ENCODE data around the gene EIF4G3. TPM values are rescaled to one million over a fixed set of nuclear protein-coding genes. Genes with fewer than 3 reads are reported as not detected.

EIF4G3 gene
- total and polyA plus RNA-seq, 9 of the 15 experiments (the other 6 are each of a cell fraction or from before 2014, with no cell fraction given) = 6.7 to 40.5 (median 32.1) TPM

DNA sequence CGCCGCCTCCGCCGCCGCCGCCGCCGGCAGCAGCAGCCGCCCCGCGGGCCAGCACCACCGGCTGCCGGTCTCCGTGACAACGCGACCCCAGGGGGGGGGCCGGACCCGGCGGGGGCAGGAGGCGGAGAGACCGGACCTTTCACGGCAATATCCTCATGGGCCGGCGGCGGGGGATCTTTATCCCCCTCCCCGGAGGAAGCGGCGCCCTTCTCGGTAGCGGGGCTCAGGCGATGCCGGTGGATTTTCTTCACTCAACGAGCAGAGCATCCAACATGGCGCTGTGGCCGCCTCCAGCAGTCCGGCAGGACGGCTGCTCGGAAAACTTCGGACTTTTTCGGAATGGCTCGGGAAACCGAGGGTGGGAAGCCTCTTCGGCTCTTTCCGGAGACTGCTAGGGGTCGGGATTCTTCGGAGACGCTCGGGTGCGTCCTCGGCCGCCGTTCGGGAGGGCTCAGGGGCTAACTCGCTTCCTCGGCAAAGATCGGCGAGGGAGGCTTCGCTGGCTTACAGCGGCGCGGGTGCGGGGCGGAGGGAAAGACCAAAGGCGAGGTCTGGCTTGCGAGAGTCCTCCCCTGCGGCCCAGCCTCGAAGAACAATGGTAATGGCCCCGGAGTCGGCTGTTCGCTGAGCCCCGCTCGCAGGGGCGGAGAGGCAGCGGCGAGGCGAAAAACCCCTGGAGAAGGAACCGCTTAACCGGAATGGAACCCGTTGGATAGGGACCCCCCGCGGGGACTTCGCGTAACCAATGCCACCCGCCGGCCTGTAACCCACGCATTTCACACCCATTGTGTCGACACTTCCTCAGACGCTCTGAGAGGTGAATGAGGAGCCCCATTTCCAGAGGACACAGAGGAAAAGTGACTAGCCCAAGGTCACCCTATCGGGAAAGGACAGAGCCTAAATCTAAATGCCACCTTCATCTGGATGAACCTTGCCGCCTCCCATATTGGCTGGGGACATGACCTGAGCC is at the start of gene EIF4G3 (continued):
- TF ChIP-seq, protein P1, sequence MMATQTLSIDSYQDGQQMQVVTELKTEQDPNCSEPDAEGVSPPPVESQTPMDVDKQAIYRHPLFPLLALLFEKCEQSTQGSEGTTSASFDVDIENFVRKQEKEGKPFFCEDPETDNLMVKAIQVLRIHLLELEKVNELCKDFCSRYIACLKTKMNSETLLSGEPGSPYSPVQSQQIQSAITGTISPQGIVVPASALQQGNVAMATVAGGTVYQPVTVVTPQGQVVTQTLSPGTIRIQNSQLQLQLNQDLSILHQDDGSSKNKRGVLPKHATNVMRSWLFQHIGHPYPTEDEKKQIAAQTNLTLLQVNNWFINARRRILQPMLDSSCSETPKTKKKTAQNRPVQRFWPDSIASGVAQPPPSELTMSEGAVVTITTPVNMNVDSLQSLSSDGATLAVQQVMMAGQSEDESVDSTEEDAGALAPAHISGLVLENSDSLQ (IDR thresholded peaks at IDR 0.05) = peak; percentile 64
- no peak for TF ChIP-seq RBM34 (IDR thresholded peaks at IDR 0.05; ENCODE audit: borderline replicate concordance, insufficient read depth, low read length)
- TF ChIP-seq, protein P2, sequence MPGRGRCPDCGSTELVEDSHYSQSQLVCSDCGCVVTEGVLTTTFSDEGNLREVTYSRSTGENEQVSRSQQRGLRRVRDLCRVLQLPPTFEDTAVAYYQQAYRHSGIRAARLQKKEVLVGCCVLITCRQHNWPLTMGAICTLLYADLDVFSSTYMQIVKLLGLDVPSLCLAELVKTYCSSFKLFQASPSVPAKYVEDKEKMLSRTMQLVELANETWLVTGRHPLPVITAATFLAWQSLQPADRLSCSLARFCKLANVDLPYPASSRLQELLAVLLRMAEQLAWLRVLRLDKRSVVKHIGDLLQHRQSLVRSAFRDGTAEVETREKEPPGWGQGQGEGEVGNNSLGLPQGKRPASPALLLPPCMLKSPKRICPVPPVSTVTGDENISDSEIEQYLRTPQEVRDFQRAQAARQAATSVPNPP (IDR thresholded peaks at IDR 0.05; ENCODE audit: borderline replicate concordance, insufficient read depth, insufficient read length) = no peak
- TF ChIP-seq ZKSCAN1 (IDR thresholded peaks at IDR 0.05; ENCODE audit: low read depth, low read length) = no peak
- no peak for TF ChIP-seq PHF20 (IDR thresholded peaks at IDR 0.05; ENCODE audit: partially characterized antibody)
- peak in 1 of 2 experiments; percentile 74; a peak in 1 of 4 replicates for TF ChIP-seq NONO (IDR thresholded peaks at IDR 0.05; ENCODE audit: low read depth in 2 of 2, low read length in 1 of 2)
- TF ChIP-seq CBX3 (IDR thresholded peaks at IDR 0.05; ENCODE audit: borderline replicate concordance in 1 of 2, low read length in 2 of 2) = peak in 1 of 2 experiments; percentile 22; a peak in 1 of 3 replicates
- TF ChIP-seq PCBP2 (IDR thresholded peaks at IDR 0.05; ENCODE audit: low read depth, low read length, poor library complexity, severe bottlenecking) = no peak
- 0 out of 2 replicates have a peak, but pooled peaks have one; percentile 75 for TF ChIP-seq ZNF395 (CRISPR knock-in tag; IDR thresholded peaks at IDR 0.05)
- TF ChIP-seq, protein P3, sequence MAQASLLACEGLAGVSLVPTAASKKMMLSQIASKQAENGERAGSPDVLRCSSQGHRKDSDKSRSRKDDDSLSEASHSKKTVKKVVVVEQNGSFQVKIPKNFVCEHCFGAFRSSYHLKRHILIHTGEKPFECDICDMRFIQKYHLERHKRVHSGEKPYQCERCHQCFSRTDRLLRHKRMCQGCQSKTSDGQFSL (CRISPR knock-in tag; IDR thresholded peaks at IDR 0.05) = peak; percentile 97
- TF ChIP-seq, protein P3 (tag; IDR thresholded peaks at IDR 0.05) = peak in 1 of 2 experiments; percentile 96; a peak in 2 of 4 replicates
- peak; percentile 96 for TF ChIP-seq ZNF592 (IDR thresholded peaks at IDR 0.05)
- TF ChIP-seq BRCA1 (IDR thresholded peaks at IDR 0.05) = no peak
- 0 out of 2 replicates have a peak, but pooled peaks have one; percentile 54 for TF ChIP-seq BRCA1 (CRISPR knock-in tag; IDR thresholded peaks at IDR 0.05)
- TF ChIP-seq HOXB6 (CRISPR knock-in tag; IDR thresholded peaks at IDR 0.05; ENCODE audit: borderline replicate concordance) = no peak

Data from K562 (cell line).